HCT116 (cell line): Measurements from ENCODE around the gene AKAP14. TPM values are rescaled to one million over a fixed set of nuclear protein-coding genes. Genes with fewer than 3 reads are reported as not detected.

ENCODE experiments used
- ATAC-seq: fragments of 200-7000 bp; cut with Tn5 transposase; 2 replicates; pipeline ENCODE4 v1.9.1; 2020; ENCODE audit warnings: mild to moderate bottlenecking, moderate library complexity
- BruUV-seq: library from RNA; stranded (reverse); fragments of 400-500 nt; replicated peaks from 2 replicates; lab custom pipeline; 2021; lab: Mats Ljungman, UMichigan
- CTCF ChIA-PET: fragments of 300-600 bp; sonication (Branson Sonifier 250); formaldehyde crosslinking; loops from one replicate; lab custom pipeline; 2021; ENCODE audit warnings: antibody characterized with exemption; lab: Charles Lee
- POLR2A ChIA-PET: fragments of 300-600, 350-600 bp; sonication (Branson Sonifier 250); formaldehyde crosslinking; loops from one replicate; lab custom pipeline; 2021; ENCODE audit warnings: antibody characterized with exemption; lab: Charles Lee
- RAD21 ChIA-PET, 2 experiments: fragments of 300-600 bp; sonication (Branson Sonifier 250); formaldehyde crosslinking; loops; one replicate each; lab custom pipeline; 2023; ENCODE audit warnings: low total read pairs in 2 of 2; ENCODE audit not compliant: uncharacterized antibody in 2 of 2, unreplicated experiment in 2 of 2, low non-redundant PET in 1 of 2; lab: Charles Lee
- DNase-seq: peaks from one replicate; pipeline ENCODE4 v3.0.0-alpha.2; 2010; ENCODE audit warnings: low read depth, low spot score
- H2AFZ ChIP-seq: fragments of 200-600 bp; shearing (Covaris generic), sonication (generic); 2 replicates; pipeline ENCODE4 v1.6.1; 2017; ENCODE audit warnings: low read depth, mixed run types, mixed read lengths, antibody characterized with exemption, low read length; ENCODE audit not compliant: poor library complexity, severe bottlenecking
- H3K27ac ChIP-seq: 2 replicates; pipeline ENCODE4 v1.5.1; 2012; ENCODE audit warnings: low read depth, low read length
- H3K27me3 ChIP-seq: fragments of 200-600 bp; sonication (generic); 2 replicates; pipeline ENCODE4 v1.6.1; 2016; ENCODE audit warnings: mixed run types, low read length, mixed read lengths; ENCODE audit not compliant: insufficient read depth
- H3K36me3 ChIP-seq, 2 experiments: fragments of 200-500 bp in 1 of 2; fragments of 200-600 bp in 1 of 2; sonication (Bioruptor generic) in 1 of 2; sonication (generic) in 1 of 2; 2 replicates each; pipeline versions ENCODE4 v1.5.1 to v1.6.1; 2014 to 2016; ENCODE audit warnings: low read length in 2 of 2, inconsistent platforms in 1 of 2, mixed read lengths in 1 of 2, mixed run types in 1 of 2; ENCODE audit not compliant: insufficient read depth in 2 of 2, control insufficient read depth in 1 of 2
- H3K4me1 ChIP-seq, 2 experiments: fragments of 200-600 bp in 1 of 2; sonication (generic) in 1 of 2; 2 replicates each; pipeline versions ENCODE4 v1.5.1 to v1.6.1; 2012 to 2017; ENCODE audit warnings: low read length in 2 of 2, inconsistent platforms in 1 of 2, mild to moderate bottlenecking in 1 of 2, mixed read lengths in 1 of 2, mixed run types in 1 of 2, moderate library complexity in 1 of 2; ENCODE audit not compliant: insufficient read depth in 2 of 2, control insufficient read depth in 1 of 2
- H3K4me2 ChIP-seq: fragments of 200-600 bp; sonication (generic); 2 replicates; pipeline ENCODE4 v1.6.1; 2017; ENCODE audit warnings: mixed run types, low read length, mixed read lengths
- H3K4me3 ChIP-seq, 2 experiments: fragments of 200-600 bp in 1 of 2; sonication (generic) in 1 of 2; replicated peaks in 1 of 2; 2 replicates each; pipeline ENCODE4 v1.5.1; 2011 to 2016; ENCODE audit warnings: low read length in 2 of 2, control low read depth in 1 of 2, low read depth in 1 of 2, mild to moderate bottlenecking in 1 of 2, mixed read lengths in 1 of 2, mixed run types in 1 of 2
- H3K79me2 ChIP-seq: fragments of 200-600 bp; sonication (generic); 2 replicates; pipeline ENCODE4 v1.6.1; 2017; ENCODE audit warnings: mild to moderate bottlenecking, mixed run types, low read length, moderate library complexity, mixed read lengths; ENCODE audit not compliant: insufficient read depth
- H3K9ac ChIP-seq: fragments of 200-600 bp; sonication (generic); 2 replicates; pipeline ENCODE4 v1.6.1; 2016; ENCODE audit warnings: low read length, mixed read lengths
- H3K9me2 ChIP-seq: fragments of 200-600 bp; sonication (generic), shearing (Covaris generic); 2 replicates; pipeline ENCODE4 v1.6.1; 2017; ENCODE audit warnings: mixed run types, mild to moderate bottlenecking, moderate library complexity; ENCODE audit not compliant: insufficient read depth
- H3K9me3 ChIP-seq, 2 experiments: fragments of 200-500 bp in 1 of 2; fragments of 200-600 bp in 1 of 2; sonication (Bioruptor generic) in 1 of 2; sonication (generic) in 1 of 2; 2 replicates each; pipeline ENCODE4 v1.6.1; 2014 to 2017; ENCODE audit warnings: low read length in 2 of 2, mixed read lengths in 2 of 2, inconsistent platforms in 1 of 2, low read depth in 1 of 2, mild to moderate bottlenecking in 1 of 2, mixed run types in 1 of 2, moderate library complexity in 1 of 2; ENCODE audit not compliant: control insufficient read depth in 1 of 2, insufficient read depth in 1 of 2
- H4K20me1 ChIP-seq: fragments of 200-600 bp; sonication (generic), shearing (Covaris generic); 2 replicates; pipeline ENCODE4 v1.6.1; 2017; ENCODE audit warnings: mixed run types, mild to moderate bottlenecking, moderate library complexity; ENCODE audit not compliant: insufficient read depth
- CBX3 ChIP-seq: IDR thresholded peaks from 2 replicates; pipeline ENCODE4 v1.6.1; 2012; ENCODE audit warnings: low read depth
- CTCF ChIP-seq, 3 experiments: fragments of 200-600 bp in 1 of 3; sonication (generic) in 1 of 3; IDR thresholded peaks in 2 of 3; conservative IDR thresholded peaks in 1 of 3; 2 replicates each; pipeline ENCODE4 v1.5.1; 2012 to 2017; ENCODE audit warnings: low read depth in 2 of 3, low read length in 2 of 3, antibody characterized with exemption in 1 of 3, borderline replicate concordance in 1 of 3, control low read depth in 1 of 3, mild to moderate bottlenecking in 1 of 3, mixed read lengths in 1 of 3, mixed run types in 1 of 3, moderate library complexity in 1 of 3; ENCODE audit not compliant: insufficient read depth in 1 of 3
- EZH2 ChIP-seq: fragments of 200-600 bp; sonication (generic); IDR thresholded peaks from 2 replicates; pipeline ENCODE4 v1.6.1; 2017; ENCODE audit warnings: antibody characterized with exemption, mixed run types
- FOSL1 ChIP-seq: IDR thresholded peaks from 2 replicates; pipeline ENCODE4 v1.6.1; 2012; ENCODE audit warnings: low read depth
- MAX ChIP-seq: IDR thresholded peaks from 2 replicates; pipeline ENCODE4 v1.6.1; 2012
- POLR2A ChIP-seq: IDR thresholded peaks from 2 replicates; pipeline ENCODE4 v1.7.0; 2011; ENCODE audit warnings: borderline replicate concordance; ENCODE audit not compliant: insufficient read depth, insufficient read length; ENCODE audit errors: extremely low read depth
- POLR2AphosphoS5 ChIP-seq: IDR thresholded peaks from 2 replicates; pipeline ENCODE4 v1.6.1; 2011; ENCODE audit warnings: mild to moderate bottlenecking, low read depth, low read length, moderate library complexity
- RAD21 ChIP-seq: IDR thresholded peaks from 2 replicates; pipeline ENCODE4 v1.6.1; 2012; ENCODE audit warnings: low read depth, mild to moderate bottlenecking
- REST ChIP-seq: IDR thresholded peaks from 2 replicates; pipeline ENCODE4 v1.6.1; 2012; ENCODE audit warnings: low read depth
- SIN3A ChIP-seq: IDR thresholded peaks from 2 replicates; pipeline ENCODE4 v1.6.1; 2012; ENCODE audit warnings: low read depth
- SP1 ChIP-seq: IDR thresholded peaks from 2 replicates; pipeline ENCODE4 v1.6.1; 2012; ENCODE audit warnings: low read depth
- SRF ChIP-seq: IDR thresholded peaks from 2 replicates; pipeline ENCODE4 v1.6.1; 2012; ENCODE audit warnings: low read depth
- YY1 ChIP-seq: IDR thresholded peaks from 2 replicates; pipeline ENCODE4 v1.6.1; 2011; ENCODE audit warnings: low read length, low read depth, moderate library complexity, mild to moderate bottlenecking; ENCODE audit not compliant: insufficient replicate concordance; ENCODE audit errors: extremely low read depth
- ZBTB33 ChIP-seq: IDR thresholded peaks from 2 replicates; pipeline ENCODE4 v1.6.1; 2011; ENCODE audit warnings: mild to moderate bottlenecking, low read length, moderate library complexity; ENCODE audit not compliant: insufficient replicate concordance; ENCODE audit errors: extremely low read depth
- ZFX ChIP-seq: fragments of 450-650 bp; IDR thresholded peaks from 2 replicates; pipeline ENCODE4 v1.6.1; 2017
- intact Hi-C: fragments of 100-400 bp; cut with micrococcal nuclease; formaldehyde crosslinking; loops from 2 replicates; pipeline ENCODE4 v1.10.0; 2022
- total RNA-seq: library from RNA; stranded (reverse); gene quantifications from one replicate; pipeline ENCODE4 v1.2.1, GENCODE V29; 2021; ENCODE audit not compliant: unreplicated experiment

AKAP14 gene
- total RNA-seq, 1 experiment from 2014 or later: not detected

- Histone ChIP-seq H3K4me1 (peaks cover 0 to 8% of the 10 kb centered on the region in 2 experiments; a peak in 3 of 4 replicates), H3K27me3 (no peaks in the 10 kb centered on the region), H3K4me3 (peak within 1 kb of the TSS; percentile 81 to 87), H4K20me1 (no peaks in the 10 kb centered on the region), H3K79me2 (peaks cover 20% of the 10 kb centered on the region), H3K36me3 (peaks cover 6 to 8% of the 10 kb centered on the region in 2 experiments; a peak in 3 of 4 replicates), H2AFZ (peak within 1 kb of the TSS; percentile 74), H3K27ac (peak within 1 kb of the TSS; percentile 76), H3K9me3 (no peaks in the 10 kb centered on the region), H3K4me2 (peak within 1 kb of the TSS; percentile 81), H3K9ac (peak within 1 kb of the TSS; percentile 90), H3K9me2 (no peaks in the 10 kb centered on the region)
- ChIA-PET CTCF (interaction anchor here (1.1 kb wide), 1 partner anchor 35 kb away, joined by 3 read pairs; no protein-coding TSS in a partner anchor), POLR2A (interaction anchor here (0.6 to 2.6 kb wide), 6 partner anchors 10 to 90 kb away, joined by 3 to 22 read pairs (median 3); partner anchors contain the start of gene RPL39), RAD21 (interaction anchor here in 1 of 2 experiments (0.6 kb wide), 1 partner anchor 23 kb away, joined by 5 read pairs; no protein-coding TSS in a partner anchor)
- peak; percentile 95 for DNase-seq
- peak; percentile 96 for ATAC-seq
- intact Hi-C loops: loop anchor here (5.0 kb wide), 1 partner anchor 60 kb away; the partner anchor contains the start of gene RPL39
- no TSS peak for BruUV-seq
- TF ChIP-seq SIN3A (peak; percentile 39), RAD21 (no peak), MAX (peak; percentile 55), EZH2 (no peak), SP1 (peak; percentile 67), POLR2AphosphoS5 (peak; percentile 83), SRF (no peak), ZFX (peak; percentile 20; the same call in 1 of the 2 replicates), ZBTB33 (peak; percentile 93), FOSL1 (no peak), CTCF (IDR thresholded peaks at IDR 0.05 in 2 of 3, conservative IDR thresholded peaks at IDR 0.05 in 1 of 3; ENCODE audit: borderline replicate concordance in 1 of 3, insufficient read depth in 1 of 3, low read depth in 2 of 3, low read length in 2 of 3) (no peak), YY1 (peak; percentile 94), REST (no peak), POLR2A (no peak), CBX3 (no peak)
These were observed 43.0 kb upstream of the AKAP14 start, which contains the start of gene UPF3B for GRCh38 chrX:119852382-119853353. Gene UPF3B, minus strand, starts transcription at chrX:119852963. Its CDS starts 35 bp downstream, at chrX:119852928.
